GM21717 (cell line): Measurements from ENCODE around the gene ZNF543.
"Not testable (repeated sequence)": the region's sequence is repeated elsewhere in the genome, so short reads cannot be mapped to it uniquely, and the experiment has no call there.

ENCODE experiments used
- ATAC-seq: cut with Tn5 transposase; IDR thresholded peaks from one replicate; pipeline ENCODE4 v1.9.1; 2021; ENCODE audit warnings: mild to moderate bottlenecking, moderate library complexity; ENCODE audit not compliant: unreplicated experiment

ZNF543 gene

DNA sequence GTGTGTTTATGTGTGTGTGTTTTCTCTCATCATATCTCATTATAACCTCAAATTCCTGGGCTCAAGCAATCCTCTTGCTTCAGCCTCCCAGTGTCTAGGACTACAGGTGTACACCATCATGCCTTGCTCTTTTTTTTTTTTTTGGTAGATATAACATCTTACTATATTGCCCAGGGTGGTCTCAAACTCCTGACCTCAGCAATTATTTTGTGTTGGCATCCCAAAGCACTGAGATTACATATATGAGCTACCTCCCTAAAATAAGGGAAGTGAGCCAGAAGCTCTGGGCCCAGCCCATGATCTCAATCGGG lies 448 bp upstream of the ZNF543 start:
- ATAC-seq = no peak

DNA sequence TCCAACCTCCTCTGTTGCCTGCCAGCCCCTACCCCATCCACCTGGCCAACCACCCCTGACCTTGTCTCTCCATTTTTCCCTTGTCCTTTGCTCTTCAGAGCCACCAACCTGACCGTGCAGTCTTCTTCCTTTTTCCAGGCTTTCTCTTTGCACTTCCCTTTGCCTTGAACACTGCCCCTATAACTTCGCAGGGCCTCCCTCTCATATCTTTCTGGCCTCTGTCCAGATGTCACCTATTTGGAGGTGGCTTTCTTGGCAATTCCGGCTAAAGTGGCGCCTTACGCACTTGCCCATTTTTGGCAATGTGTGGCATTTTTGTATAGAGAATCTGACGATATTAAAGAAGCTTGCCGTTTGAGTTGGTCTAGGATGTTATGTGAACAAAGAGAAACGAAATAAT lies 844 bp downstream of the ZNF543 start:
- no peak for ATAC-seq

DNA sequence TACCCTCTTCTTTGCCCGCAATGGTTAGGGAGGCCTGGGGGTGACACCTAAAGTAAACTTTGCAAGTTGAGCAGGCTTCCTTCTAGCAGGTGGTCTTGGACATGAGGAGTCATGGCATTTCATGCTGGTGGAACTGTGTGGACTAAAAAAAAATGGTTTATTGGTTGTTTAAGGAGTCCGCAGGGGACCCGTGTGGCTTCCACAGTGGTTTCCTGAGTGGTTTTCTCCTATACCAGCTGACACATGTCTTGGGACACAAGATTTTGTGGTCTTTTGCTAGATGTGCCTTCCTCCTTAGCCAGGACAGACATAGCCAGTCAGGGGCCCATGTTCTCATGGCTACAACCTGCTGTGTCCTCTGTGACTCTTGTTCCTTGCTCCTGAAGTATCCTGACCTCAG lies 1.5 kb downstream of the ZNF543 start:
- ATAC-seq = no peak

DNA sequence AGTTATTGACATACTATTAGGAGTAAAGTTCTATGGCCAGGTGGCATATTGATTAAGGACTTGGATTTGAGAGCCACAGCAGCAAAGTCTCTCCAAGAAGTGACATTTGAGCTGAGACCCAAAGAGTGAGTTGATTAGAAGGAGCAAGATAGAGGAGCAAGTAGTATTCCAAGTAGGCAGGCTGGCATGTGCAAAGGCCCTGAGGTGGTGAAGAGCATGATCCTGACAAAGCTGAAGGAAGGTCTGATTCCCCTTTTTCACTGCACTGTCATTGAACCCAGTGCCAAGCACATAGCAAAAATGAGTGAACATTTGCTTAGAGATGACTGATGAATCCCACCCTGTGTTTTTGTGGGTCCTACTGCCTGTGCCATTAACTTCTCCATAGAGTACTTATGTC lies 4.7 kb downstream of the ZNF543 start:
- no peak for ATAC-seq

DNA sequence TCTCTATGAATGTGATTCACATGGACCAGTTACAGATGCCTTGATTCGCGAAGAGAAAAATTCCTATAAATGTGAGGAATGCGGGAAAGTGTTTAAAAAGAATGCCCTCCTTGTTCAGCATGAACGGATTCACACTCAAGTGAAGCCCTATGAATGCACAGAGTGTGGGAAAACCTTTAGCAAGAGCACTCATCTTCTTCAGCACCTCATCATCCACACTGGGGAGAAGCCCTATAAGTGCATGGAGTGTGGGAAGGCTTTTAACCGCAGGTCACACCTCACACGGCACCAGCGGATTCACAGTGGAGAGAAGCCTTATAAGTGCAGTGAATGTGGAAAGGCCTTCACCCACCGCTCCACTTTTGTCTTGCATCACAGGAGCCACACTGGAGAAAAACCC lies 7.7 kb downstream of the ZNF543 start:
- ATAC-seq = no peak

DNA sequence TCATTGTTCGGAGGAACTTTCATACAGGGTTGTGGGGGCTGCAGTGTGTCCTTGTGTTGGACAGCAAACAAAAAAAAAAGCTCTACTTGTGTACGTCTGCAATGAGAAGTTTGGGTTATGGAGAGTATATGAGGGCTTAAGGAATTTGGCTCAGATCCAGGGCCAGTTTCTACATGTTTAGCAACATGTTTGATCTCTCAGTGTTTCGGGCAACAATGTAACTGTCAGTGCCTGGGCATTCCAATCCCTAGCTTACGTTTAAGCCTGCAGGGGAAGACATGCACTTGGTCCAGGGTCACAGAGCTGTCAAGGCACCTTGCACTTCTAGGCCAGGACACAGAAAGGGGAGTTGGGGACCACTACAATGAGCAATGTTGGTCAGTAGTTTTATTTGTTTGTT lies 13.9 kb downstream of the ZNF543 start:
- no peak for ATAC-seq

DNA sequence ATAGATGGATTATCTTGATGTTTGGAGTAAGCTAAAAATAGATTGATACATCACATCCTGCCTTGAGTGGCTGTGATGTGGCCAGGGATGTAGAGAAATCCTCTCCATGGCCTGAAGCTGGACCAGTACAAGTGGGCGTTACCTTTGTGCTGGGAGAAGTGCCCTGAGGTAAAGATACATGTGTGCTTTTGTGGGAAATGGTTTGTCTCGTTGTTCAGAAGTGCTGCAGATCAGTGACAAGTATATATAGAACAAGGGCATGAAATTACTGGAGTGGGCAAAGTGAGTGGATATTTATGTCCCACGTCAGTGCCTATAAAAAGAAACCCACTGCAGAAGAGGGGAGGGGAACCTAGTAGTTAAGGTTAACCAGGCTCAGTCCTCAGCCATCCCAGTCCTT lies 18.6 kb downstream of the ZNF543 start:
- ATAC-seq = no peak

DNA sequence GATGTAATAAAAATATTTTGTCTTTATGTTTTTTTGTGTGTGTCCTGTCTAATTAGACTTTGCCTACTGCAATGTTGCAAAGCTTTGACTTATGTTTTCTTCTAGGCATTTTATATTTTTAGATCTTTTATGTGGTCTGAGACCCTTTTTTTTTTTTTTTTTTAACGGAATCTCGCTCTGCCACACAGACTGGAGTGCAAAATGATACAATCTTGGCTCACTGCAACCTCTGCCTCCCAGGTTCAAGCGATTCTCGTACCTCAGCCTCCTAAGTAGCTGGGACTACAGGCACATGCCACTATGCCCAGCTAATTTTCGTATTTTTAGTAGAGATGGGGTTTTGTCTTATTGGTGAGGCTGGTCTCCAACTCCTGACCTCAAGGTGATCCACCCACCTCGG lies 22.3 kb downstream of the ZNF543 start:
- ATAC-seq = no peak

DNA sequence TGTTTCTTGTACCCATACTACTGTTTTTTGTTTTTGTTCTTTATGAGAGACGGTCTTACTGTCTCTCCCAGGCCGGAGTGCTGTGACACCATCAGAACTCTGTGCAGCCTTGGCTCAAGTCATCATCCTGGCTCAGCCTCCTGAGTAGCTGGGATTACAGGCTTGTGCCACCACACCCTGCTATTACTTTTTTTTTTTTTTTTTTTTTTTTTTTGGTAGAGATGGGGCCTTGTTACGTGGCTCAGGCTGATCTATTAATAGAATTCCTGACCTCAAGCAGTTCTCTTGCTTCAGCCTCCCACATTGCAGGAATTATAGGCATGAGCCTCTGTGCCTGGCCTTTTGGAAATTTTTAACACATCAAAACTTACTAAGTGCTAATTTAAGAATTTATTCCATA lies 27.9 kb downstream of the ZNF543 start:
- ATAC-seq = no peak

DNA sequence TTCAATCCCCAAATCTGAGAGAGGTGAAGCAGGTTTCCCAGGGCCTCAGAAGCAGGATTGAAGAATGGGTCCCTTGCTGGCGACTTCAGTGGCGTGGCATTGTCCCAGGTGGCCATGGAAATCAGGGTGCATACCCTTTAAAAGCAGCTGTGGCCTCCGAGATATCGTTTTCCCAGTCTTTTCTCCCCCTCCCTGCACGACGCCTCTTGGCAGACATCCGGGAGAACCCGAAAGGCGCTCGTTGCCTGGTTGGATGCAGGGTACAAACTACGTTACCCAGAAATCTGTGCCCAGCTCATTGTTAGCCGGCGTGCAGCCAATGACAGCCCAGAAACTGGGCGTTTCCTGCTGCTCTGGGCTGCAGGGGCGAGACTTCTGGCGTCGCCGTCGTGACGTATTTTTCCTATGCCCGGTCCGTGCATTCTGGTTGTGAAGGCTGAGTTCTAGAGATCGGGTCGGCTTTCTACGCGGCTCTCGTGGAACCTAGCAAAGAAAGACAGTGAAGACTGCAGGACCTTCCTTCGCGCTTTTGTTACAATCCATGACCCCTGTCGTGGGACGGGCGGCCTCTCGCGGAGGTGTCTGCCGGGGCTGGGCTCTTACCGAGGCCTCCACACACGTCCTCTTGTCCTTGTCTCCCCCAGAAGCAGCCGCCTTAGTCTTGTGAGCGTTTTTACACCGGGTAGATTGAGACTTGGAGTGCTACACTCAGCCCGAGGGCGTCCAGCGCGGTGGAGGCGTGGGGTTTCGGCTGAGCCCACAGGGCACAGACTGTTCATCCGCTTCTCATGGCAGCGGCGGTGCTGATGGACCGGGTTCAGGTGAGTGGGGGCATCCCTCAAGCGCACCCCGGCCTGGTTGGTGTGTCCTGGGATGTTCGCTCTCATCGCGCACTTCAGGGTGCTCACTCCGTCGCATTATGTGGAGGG lies 30.9 kb downstream of the ZNF543 start, which contains the start of gene ZNF304:
TSS of gene ZNF304 (plus strand) at position 395 of the 929 bp plus-strand sequence. CDS start at position 789, 394 bp downstream.
- ATAC-seq = peak; percentile 85

DNA sequence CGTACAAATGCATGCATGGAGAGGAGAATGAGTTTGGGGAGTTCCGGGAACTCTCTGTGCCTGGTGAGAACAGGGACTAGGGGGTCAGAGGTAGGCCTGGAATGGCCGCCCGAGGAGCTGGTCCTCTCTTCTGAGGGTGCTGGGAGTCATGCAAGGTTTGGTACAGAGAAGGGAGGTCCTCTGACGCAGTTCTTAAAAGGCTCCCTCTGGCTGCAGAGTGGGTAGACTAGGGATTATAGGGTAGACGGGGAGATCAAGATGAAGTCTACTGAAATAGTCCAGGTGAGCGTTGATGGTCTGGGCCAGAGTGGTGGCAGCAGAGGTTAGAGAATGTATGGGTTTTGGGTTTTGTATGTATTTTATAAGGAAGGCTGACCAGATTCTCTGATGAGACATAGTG lies 31.6 kb downstream of the ZNF543 start:
- ATAC-seq = no peak

DNA sequence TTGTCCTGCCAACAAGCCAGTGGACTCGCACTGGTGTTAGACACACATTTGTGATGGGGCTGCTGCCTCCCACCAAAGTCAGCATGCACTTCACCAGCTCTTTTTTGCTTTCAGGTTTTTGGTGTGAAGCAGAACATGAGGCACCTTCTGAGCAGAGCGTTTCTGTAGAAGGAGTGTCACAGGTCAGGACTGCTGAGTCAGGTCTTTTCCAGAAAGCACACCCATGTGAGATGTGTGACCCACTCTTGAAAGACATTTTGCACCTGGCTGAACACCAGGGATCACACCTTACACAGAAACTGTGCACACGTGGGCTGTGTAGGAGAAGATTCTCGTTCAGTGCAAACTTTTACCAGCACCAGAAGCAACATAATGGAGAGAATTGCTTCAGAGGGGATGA lies 35.6 kb downstream of the ZNF543 start:
- no peak for ATAC-seq

DNA sequence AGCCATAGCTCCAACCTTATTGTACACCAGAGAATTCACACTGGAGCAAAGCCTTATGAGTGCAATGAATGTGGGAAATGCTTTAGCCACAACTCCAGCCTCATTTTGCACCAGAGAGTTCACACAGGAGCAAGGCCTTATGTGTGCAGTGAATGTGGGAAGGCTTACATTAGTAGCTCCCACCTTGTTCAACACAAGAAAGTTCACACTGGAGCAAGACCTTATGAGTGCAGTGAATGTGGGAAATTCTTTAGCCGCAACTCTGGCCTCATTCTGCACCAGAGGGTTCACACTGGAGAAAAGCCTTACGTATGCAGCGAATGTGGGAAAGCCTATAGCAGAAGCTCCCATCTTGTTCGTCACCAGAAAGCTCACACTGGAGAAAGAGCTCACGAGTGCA lies 37.1 kb downstream of the ZNF543 start:
- no peak for ATAC-seq

DNA sequence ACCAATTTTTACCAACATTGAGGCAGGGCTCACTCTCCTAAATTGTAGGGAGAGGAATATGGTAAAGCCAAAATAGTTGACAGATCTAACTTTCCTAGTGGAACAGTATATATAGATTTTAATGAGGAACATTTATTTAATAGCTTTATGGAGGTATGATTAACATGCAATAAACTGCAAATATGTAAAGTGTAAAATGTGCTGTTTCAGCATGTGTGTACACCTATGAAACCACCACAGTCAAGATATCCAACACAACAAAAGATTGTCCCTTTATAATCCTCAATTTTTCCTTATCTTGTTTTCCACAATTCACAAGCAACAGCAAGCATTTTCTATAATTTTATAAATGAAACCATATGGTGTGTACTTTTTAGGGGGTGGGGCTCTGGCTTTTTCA lies 39.0 kb downstream of the ZNF543 start:
- no peak for ATAC-seq

DNA sequence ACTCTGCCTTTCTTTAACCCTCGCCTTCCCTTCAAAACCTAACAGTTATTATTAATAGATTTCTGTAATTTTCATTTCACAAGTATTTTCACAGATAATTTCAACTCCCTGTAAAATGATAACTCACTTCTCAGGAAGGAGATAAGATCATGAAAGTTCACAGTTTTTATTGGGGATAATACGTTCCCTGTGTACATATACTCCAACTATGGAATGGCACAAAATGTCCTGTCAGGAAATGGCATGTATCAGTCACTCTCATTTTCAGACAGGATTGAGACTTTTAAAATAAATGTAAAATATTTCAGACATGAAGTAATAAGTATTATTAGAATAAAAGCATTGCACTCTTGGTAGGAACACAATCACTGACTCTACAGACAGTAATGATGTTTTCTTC lies 42.1 kb downstream of the ZNF543 start:
- no peak for ATAC-seq

DNA sequence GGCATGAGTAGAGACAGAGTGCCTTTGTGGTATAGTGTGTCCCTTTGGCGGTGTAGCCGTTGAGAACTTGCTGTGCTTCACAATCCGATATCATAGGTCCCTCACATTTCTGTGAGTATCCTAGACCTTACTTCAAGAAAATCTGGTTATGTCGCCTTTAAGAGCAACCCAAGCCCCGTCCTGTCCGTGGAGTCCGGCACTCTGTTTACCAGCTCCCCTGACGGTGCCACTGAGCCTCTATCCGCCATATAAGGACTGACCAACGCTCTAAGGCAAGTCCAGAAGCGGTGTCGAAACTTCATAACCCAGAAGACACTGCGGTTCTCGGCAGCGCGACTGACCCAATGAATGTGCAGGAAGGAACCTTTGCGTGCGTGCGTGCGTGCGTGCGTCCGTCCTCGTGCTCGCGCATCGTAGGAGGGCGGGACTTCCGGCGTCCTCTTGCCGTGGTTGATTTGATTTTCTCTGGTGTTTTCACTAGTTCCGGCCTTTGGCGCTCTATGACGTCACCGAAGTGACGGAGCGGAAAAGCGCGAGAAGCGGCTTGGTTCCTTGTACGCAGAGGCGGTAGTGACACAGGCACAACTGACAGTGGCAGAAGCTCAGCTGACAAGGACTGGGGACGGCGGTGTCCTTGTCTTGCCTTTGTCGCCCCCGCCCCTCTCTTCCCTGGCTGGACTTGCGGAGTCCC lies 42.9 kb downstream of the ZNF543 start, which contains the start of the genes TRAPPC2B and ZNF547:
TSS of gene TRAPPC2B (plus strand) at position 555 of the 691 bp plus-strand sequence. CDS start 1,283 bp downstream, outside the sequence.
TSS of gene ZNF547 (plus strand) at position 555 of the 691 bp plus-strand sequence. CDS start 5,005 bp downstream, outside the sequence.
- peak; percentile 89 for ATAC-seq

DNA sequence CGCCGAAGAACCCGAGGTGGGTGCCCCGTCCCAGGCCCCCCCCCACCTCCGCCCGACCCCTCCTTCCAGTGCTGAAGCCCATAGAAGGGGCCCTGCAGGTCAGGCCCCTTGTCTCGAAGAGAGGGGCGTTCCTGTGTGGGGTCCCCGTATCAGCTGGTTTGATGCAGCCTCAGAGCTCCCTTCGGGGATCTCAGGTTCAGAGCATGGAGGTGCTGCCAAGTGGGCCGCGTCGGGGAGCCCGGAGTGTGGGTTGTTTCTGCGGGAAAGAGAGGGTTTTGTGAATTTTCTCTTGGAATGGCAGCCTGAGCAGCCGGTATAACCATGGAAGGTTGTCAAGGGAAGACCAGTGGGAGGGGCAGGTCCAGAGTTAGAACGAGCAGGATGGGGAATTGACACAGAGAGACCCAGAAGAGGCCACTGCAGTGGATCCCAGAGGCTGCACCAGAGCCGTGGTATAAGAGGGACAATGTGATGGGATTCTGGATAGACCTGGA lies 43.5 kb downstream of the ZNF543 start:
- ATAC-seq = peak; percentile 16

DNA sequence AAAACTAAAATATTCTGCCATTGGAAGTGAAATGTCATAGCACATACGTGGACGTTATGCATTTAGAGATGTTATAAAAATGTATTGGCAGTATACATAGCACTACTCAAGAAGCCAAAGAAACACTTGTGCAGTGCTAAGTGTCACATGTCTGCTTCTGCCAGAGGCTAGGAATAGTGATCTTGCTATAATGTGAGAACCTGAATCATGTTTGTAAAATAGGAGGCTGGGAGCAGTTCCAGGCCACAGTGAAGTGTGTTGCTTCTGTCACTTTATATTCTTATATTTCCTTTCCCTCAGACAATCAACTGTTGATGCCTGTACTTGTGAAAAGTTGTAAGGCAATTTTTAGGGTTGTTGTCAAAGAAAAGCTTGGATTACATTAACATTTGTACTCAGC lies 46.5 kb downstream of the ZNF543 start:
- no peak for ATAC-seq

DNA sequence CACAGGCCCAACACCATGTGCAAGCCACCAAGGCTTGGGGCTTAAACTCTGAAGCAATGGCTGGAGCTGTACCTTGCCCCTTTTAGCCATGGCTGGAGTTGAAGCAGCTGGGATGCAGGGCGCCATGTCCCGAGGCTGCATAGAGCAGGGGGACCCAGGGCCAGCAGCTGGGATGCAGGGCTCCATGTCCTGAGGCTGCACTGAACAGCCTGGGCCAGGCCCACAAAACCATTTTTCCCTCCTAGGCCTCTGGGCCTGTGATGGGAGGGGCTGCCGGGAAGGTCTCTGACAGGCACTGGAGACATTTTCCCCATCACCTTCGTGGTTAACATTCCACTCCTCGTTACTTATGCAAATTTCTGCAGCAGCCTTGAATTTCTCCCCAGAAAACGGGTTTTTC lies 53.9 kb downstream of the ZNF543 start:
- no peak for ATAC-seq

DNA sequence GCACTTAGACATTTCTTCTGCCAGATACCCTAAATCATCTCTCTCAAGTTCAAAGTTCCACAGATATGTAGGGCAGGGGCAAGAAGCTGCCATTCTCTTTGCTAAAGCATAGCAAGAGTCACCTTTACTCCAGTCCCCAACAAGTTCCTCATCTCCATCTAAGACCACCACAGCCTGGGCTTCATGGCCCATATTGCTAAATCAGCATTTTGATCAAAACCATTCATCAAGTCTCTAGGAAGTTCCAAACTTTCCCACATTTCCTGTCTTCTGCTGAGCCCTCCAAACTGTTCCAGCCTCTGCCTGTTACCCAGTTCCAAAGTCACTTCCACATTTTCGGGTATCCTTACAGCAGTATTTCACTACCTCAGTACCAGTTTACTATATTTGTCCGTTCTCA lies 54.4 kb downstream of the ZNF543 start:
- ATAC-seq = not testable (repeated sequence)

DNA sequence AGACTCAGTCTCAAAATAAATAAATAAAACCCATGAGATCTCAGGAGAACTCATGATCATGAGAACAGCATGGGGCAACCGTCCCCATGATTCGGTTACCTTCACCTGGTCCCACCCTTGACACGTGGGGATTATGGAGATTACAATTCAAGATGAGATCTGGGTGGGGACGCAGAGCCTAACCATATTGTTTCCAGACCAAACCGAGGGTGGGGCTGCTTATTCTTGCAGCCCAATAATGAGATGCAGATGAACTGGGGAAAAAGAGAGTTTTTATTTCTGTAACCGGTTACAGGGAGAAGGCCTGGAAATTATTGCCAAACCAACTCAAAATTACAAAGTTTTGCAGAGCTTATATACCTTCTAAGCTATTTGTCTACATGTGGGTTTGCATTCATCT lies 55.9 kb downstream of the ZNF543 start:
- no peak for ATAC-seq
